ENCODE results near the gene CDC42EP2.

Gene CDC42EP2

GRCh38 chr11:65308281-65308891 lies 6.3 kb upstream of the CDC42EP2 start:
- Histone ChIP-seq H3K9me3 (ENCODE audit: control insufficient read depth, insufficient read depth, low read length) (no peaks in the 10 kb centered on the region), H3K27me3 (ENCODE audit: control insufficient read depth, insufficient read depth, low read length) (peaks cover under 1% of the 10 kb centered on the region; the same call in 1 of the 2 replicates), H3K4me1 (ENCODE audit: control insufficient read depth, insufficient read depth, low read length) (no peaks in the 10 kb centered on the region; the same call in 1 of the 2 replicates), H3K36me3 (ENCODE audit: control insufficient read depth, insufficient read depth, low read length) (no peaks in the 10 kb centered on the region), H3K27ac (ENCODE audit: low read length) (no peak overlapping the region), H3K4me3 (ENCODE audit: low read length) (no peak overlapping the region)
- no CpG with 5 or more reads among the region's 7 CpGs for WGBS (ENCODE audit: insufficient coverage, insufficient read length)
- DNase-seq (ENCODE audit: low read depth, low spot score), result no peak

GRCh38 chr11:65309006-65309405 lies 5.7 kb upstream of the CDC42EP2 start:
- Histone ChIP-seq H3K36me3 (ENCODE audit: control insufficient read depth, insufficient read depth, low read length) (no peaks in the 10 kb centered on the region), H3K27me3 (ENCODE audit: control insufficient read depth, insufficient read depth, low read length) (peaks cover 3% of the 10 kb centered on the region; the same call in 1 of the 2 replicates), H3K4me1 (ENCODE audit: control insufficient read depth, insufficient read depth, low read length) (peaks cover 4% of the 10 kb centered on the region; the same call in 1 of the 2 replicates), H3K27ac (ENCODE audit: low read length) (no peak overlapping the region), H3K9me3 (ENCODE audit: control insufficient read depth, insufficient read depth, low read length) (no peaks in the 10 kb centered on the region), H3K4me3 (ENCODE audit: low read length) (no peak overlapping the region)
- no CpG with 5 or more reads among the region's 5 CpGs for WGBS (ENCODE audit: insufficient coverage, insufficient read length)
- DNase-seq (ENCODE audit: low read depth, low spot score), result no peak

GRCh38 chr11:65310215-65310614 lies 4.5 kb upstream of the CDC42EP2 start:
- Histone ChIP-seq H3K36me3 (ENCODE audit: control insufficient read depth, insufficient read depth, low read length) (no peaks in the 10 kb centered on the region), H3K27ac (ENCODE audit: low read length) (no peak overlapping the region), H3K4me1 (ENCODE audit: control insufficient read depth, insufficient read depth, low read length) (peaks cover 4% of the 10 kb centered on the region; the same call in 1 of the 2 replicates), H3K4me3 (ENCODE audit: low read length) (no peak overlapping the region), H3K9me3 (ENCODE audit: control insufficient read depth, insufficient read depth, low read length) (no peaks in the 10 kb centered on the region), H3K27me3 (ENCODE audit: control insufficient read depth, insufficient read depth, low read length) (peaks cover 3% of the 10 kb centered on the region; the same call in 1 of the 2 replicates)
- no CpG with 5 or more reads among the region's 10 CpGs for WGBS (ENCODE audit: insufficient coverage, insufficient read length)
- DNase-seq (ENCODE audit: low read depth, low spot score), result no peak

GRCh38 chr11:65310736-65311135 lies 3.9 kb upstream of the CDC42EP2 start:
- H3K27me3 ChIP-seq (ENCODE audit: control insufficient read depth, insufficient read depth, low read length), result peaks cover 3% of the 10 kb centered on the region; the same call in 1 of the 2 replicates
- no peak for DNase-seq (ENCODE audit: low read depth, low spot score)
- H3K4me3 ChIP-seq (ENCODE audit: low read length), result no peak overlapping the region
- no peak overlapping the region for H3K27ac ChIP-seq (ENCODE audit: low read length)
- H3K36me3 ChIP-seq (ENCODE audit: control insufficient read depth, insufficient read depth, low read length), result no peaks in the 10 kb centered on the region
- WGBS (ENCODE audit: insufficient coverage, insufficient read length), result no CpG with 5 or more reads among the region's 6 CpGs
- peaks cover 4% of the 10 kb centered on the region; the same call in 1 of the 2 replicates for H3K4me1 ChIP-seq (ENCODE audit: control insufficient read depth, insufficient read depth, low read length)
- no peaks in the 10 kb centered on the region for H3K9me3 ChIP-seq (ENCODE audit: control insufficient read depth, insufficient read depth, low read length)

- H3K9me3 ChIP-seq (ENCODE audit: control insufficient read depth, insufficient read depth, low read length), result no peaks in the 10 kb centered on the region
- no peak for DNase-seq (ENCODE audit: low read depth, low spot score)
- no CpG with 5 or more reads among the region's 5 CpGs for WGBS (ENCODE audit: insufficient coverage, insufficient read length)
- peaks cover 3% of the 10 kb centered on the region; the same call in 1 of the 2 replicates for H3K27me3 ChIP-seq (ENCODE audit: control insufficient read depth, insufficient read depth, low read length)
- no peaks in the 10 kb centered on the region for H3K36me3 ChIP-seq (ENCODE audit: control insufficient read depth, insufficient read depth, low read length)
- no peak overlapping the region for H3K4me3 ChIP-seq (ENCODE audit: low read length)
- H3K27ac ChIP-seq (ENCODE audit: low read length), result no peak overlapping the region
- peaks cover 6% of the 10 kb centered on the region for H3K4me1 ChIP-seq (ENCODE audit: control insufficient read depth, insufficient read depth, low read length)
These were observed 3.4 kb upstream of the CDC42EP2 start for GRCh38 chr11:65311170-65311678.

- Histone ChIP-seq H3K27me3 (ENCODE audit: control insufficient read depth, insufficient read depth, low read length) (peaks cover 3% of the 10 kb centered on the region; the same call in 1 of the 2 replicates), H3K4me3 (ENCODE audit: low read length) (peak overlapping the region; percentile 81; the same call in 1 of the 2 replicates), H3K27ac (ENCODE audit: low read length) (no peak overlapping the region), H3K36me3 (ENCODE audit: control insufficient read depth, insufficient read depth, low read length) (no peaks in the 10 kb centered on the region), H3K9me3 (ENCODE audit: control insufficient read depth, insufficient read depth, low read length) (no peaks in the 10 kb centered on the region), H3K4me1 (ENCODE audit: control insufficient read depth, insufficient read depth, low read length) (peaks cover 7% of the 10 kb centered on the region)
- no CpG with 5 or more reads among the region's 59 CpGs for whole genome bisulfite sequencing (ENCODE audit: insufficient coverage, insufficient read length)
- DNase-seq (ENCODE audit: low read depth, low spot score), result peak; percentile 89
These were observed 669 bp downstream of the CDC42EP2 start for GRCh38 chr11:65315204-65315865.

GRCh38 chr11:65315866-65316226 lies 1.2 kb downstream of the CDC42EP2 start:
- WGBS (ENCODE audit: insufficient coverage, insufficient read length), result no CpG with 5 or more reads among the region's 8 CpGs
- Histone ChIP-seq H3K9me3 (ENCODE audit: control insufficient read depth, insufficient read depth, low read length) (no peaks in the 10 kb centered on the region), H3K4me3 (ENCODE audit: low read length) (peak overlapping the region; percentile 81; the same call in 1 of the 2 replicates), H3K27ac (ENCODE audit: low read length) (no peak overlapping the region), H3K36me3 (ENCODE audit: control insufficient read depth, insufficient read depth, low read length) (peaks cover 3% of the 10 kb centered on the region), H3K4me1 (ENCODE audit: control insufficient read depth, insufficient read depth, low read length) (peaks cover 7% of the 10 kb centered on the region), H3K27me3 (ENCODE audit: control insufficient read depth, insufficient read depth, low read length) (peaks cover 3% of the 10 kb centered on the region; the same call in 1 of the 2 replicates)
- DNase-seq (ENCODE audit: low read depth, low spot score), result no peak

GRCh38 chr11:65316227-65317024 lies 1.8 kb downstream of the CDC42EP2 start:
- no peaks in the 10 kb centered on the region for H3K9me3 ChIP-seq (ENCODE audit: control insufficient read depth, insufficient read depth, low read length)
- no peak overlapping the region for H3K4me3 ChIP-seq (ENCODE audit: low read length)
- peaks cover 9% of the 10 kb centered on the region for H3K36me3 ChIP-seq (ENCODE audit: control insufficient read depth, insufficient read depth, low read length)
- peaks cover 3% of the 10 kb centered on the region; the same call in 1 of the 2 replicates for H3K27me3 ChIP-seq (ENCODE audit: control insufficient read depth, insufficient read depth, low read length)
- no CpG with 5 or more reads among the region's 20 CpGs for WGBS (ENCODE audit: insufficient coverage, insufficient read length)
- H3K27ac ChIP-seq (ENCODE audit: low read length), result no peak overlapping the region
- no peak for DNase-seq (ENCODE audit: low read depth, low spot score)
- H3K4me1 ChIP-seq (ENCODE audit: control insufficient read depth, insufficient read depth, low read length), result peaks cover 7% of the 10 kb centered on the region

- Histone ChIP-seq H3K36me3 (ENCODE audit: control insufficient read depth, insufficient read depth, low read length) (peaks cover 16% of the 10 kb centered on the region), H3K4me3 (ENCODE audit: low read length) (no peak overlapping the region)
These were observed 2.5 kb downstream of the CDC42EP2 start for GRCh38 chr11:65317025-65317786.

More at GRCh38 chr11:65317025-65317786, 2.5 kb downstream of the CDC42EP2 start:
- peaks cover 3% of the 10 kb centered on the region; the same call in 1 of the 2 replicates for H3K27me3 ChIP-seq (ENCODE audit: control insufficient read depth, insufficient read depth, low read length)
- no CpG with 5 or more reads among the region's 13 CpGs for WGBS (ENCODE audit: insufficient coverage, insufficient read length)
- no peak overlapping the region for H3K27ac ChIP-seq (ENCODE audit: low read length)
- DNase-seq (ENCODE audit: low read depth, low spot score), result no peak
- no peaks in the 10 kb centered on the region for H3K9me3 ChIP-seq (ENCODE audit: control insufficient read depth, insufficient read depth, low read length)
- peaks cover 7% of the 10 kb centered on the region for H3K4me1 ChIP-seq (ENCODE audit: control insufficient read depth, insufficient read depth, low read length)

All from iPS DF 6.9 (cell line).